Keratinocyte (primary cell): ENCODE data around the gene UBFD1. TPM values are rescaled to one million over a fixed set of nuclear protein-coding genes. Genes with fewer than 3 reads are reported as not detected.

ENCODE experiments used
- DNase-seq: peaks from one replicate; pipeline ENCODE4 v3.0.0-alpha.2; 2011; ENCODE audit warnings: low read depth, missing footprints, low spot score
- FAIRE-seq: peaks from 2 replicates; lab custom pipeline; 2011; peaks lifted over from hg19 to GRCh38; lab: Jason Lieb, UNC
- H2AFZ ChIP-seq: 2 replicates; pipeline ENCODE4 v1.6.0; 2012; ENCODE audit warnings: low read length, control low read depth, inconsistent platforms; ENCODE audit not compliant: control insufficient read depth
- H3K27ac ChIP-seq: 2 replicates; pipeline ENCODE4 v1.5.1; 2011; ENCODE audit warnings: low read length; ENCODE audit not compliant: control insufficient read depth, insufficient read depth
- H3K27me3 ChIP-seq: 3 replicates; pipeline ENCODE4 v1.6.0; 2011; ENCODE audit warnings: low read length; ENCODE audit not compliant: control insufficient read depth, insufficient read depth; ENCODE audit errors: extremely low read depth
- H3K36me3 ChIP-seq, 2 experiments: 2 replicates in 1 of 2; 3 replicates in 1 of 2; pipeline ENCODE4 v1.5.1; 2011; ENCODE audit warnings: low read length in 2 of 2, mild to moderate bottlenecking in 1 of 2; ENCODE audit not compliant: control insufficient read depth in 2 of 2, insufficient read depth in 2 of 2; ENCODE audit errors: extremely low read depth in 1 of 2
- H3K4me1 ChIP-seq: 3 replicates; pipeline ENCODE4 v1.5.1; 2011; ENCODE audit warnings: low read length; ENCODE audit not compliant: control insufficient read depth, insufficient read depth; ENCODE audit errors: extremely low read depth
- H3K4me2 ChIP-seq: 3 replicates; pipeline ENCODE4 v1.6.0; 2011; ENCODE audit warnings: low read depth, low read length; ENCODE audit not compliant: control insufficient read depth, insufficient read depth; ENCODE audit errors: extremely low read depth
- H3K4me3 ChIP-seq, 3 experiments: fragments of 200-600 bp in 1 of 3; sonication (generic) in 1 of 3; 2 replicates in 2 of 3; 3 replicates in 1 of 3; pipeline ENCODE4 v1.5.1; 2011 to 2016; ENCODE audit warnings: low read length in 3 of 3, mild to moderate bottlenecking in 3 of 3, control low read depth in 2 of 3, inconsistent platforms in 1 of 3, low read depth in 1 of 3, mixed read lengths in 1 of 3, mixed run types in 1 of 3, moderate library complexity in 1 of 3; ENCODE audit not compliant: control insufficient read depth in 2 of 3, insufficient read depth in 2 of 3; ENCODE audit errors: extremely low read depth in 1 of 3
- H3K79me2 ChIP-seq: 2 replicates; pipeline ENCODE4 v1.6.0; 2012; ENCODE audit warnings: low read length; ENCODE audit not compliant: control insufficient read depth, insufficient read depth
- H3K9ac ChIP-seq: 3 replicates; pipeline ENCODE4 v1.6.0; 2011; ENCODE audit warnings: low read length; ENCODE audit not compliant: control insufficient read depth, insufficient read depth; ENCODE audit errors: extremely low read depth
- H3K9me1 ChIP-seq: 3 replicates; pipeline ENCODE4 v1.6.0; 2011; ENCODE audit warnings: low read length; ENCODE audit not compliant: control insufficient read depth, insufficient read depth; ENCODE audit errors: extremely low read depth
- H3K9me3 ChIP-seq: 2 replicates; pipeline ENCODE4 v1.5.1; 2012; ENCODE audit warnings: low read depth, low read length; ENCODE audit not compliant: control insufficient read depth
- H4K20me1 ChIP-seq: 3 replicates; pipeline ENCODE4 v1.6.0; 2011; ENCODE audit warnings: low read length; ENCODE audit not compliant: control insufficient read depth, insufficient read depth; ENCODE audit errors: extremely low read depth
- EZH2 ChIP-seq: IDR thresholded peaks from one replicate; pipeline ENCODE4 v1.6.1; 2012; ENCODE audit warnings: inconsistent platforms, mild to moderate bottlenecking, low read length, moderate library complexity
- dilution Hi-C: fragments of 300-500 bp; cut with MboI; formaldehyde crosslinking; loops from one replicate; pipeline ENCODE4 v1.7.0; 2020; ENCODE audit warnings: low sequenced_read_pairs; ENCODE audit not compliant: extremely low pct_ligation_motif_present
- polyA plus RNA-seq, 5 experiments: library from polyadenylated mRNA; depleted of rRNA in 3 of 5; stranded (reverse) in 3 of 5; stranded (forward) in 1 of 5; unstranded in 1 of 5; fragments of >200 nt; gene quantifications; 1 replicate in 1 of 5; 2 replicates in 3 of 5; 3 replicates in 1 of 5; pipeline versions ENCODE4 v1.2.1 to v1.2.3, GENCODE V29; 2011 to 2012; ENCODE audit warnings: missing spikeins in 2 of 5, low read depth in 1 of 5, low replicate concordance in 1 of 5
- TF ChIP-seq, protein P1 (sequence below), 3 experiments: IDR thresholded peaks in 1 of 3; conservative IDR thresholded peaks in 1 of 3; optimal IDR thresholded peaks in 1 of 3; 2 replicates in 2 of 3; 3 replicates in 1 of 3; pipeline versions ENCODE3 to v1.5.1; 2011; ENCODE audit warnings: low read length in 3 of 3, mild to moderate bottlenecking in 3 of 3, moderate library complexity in 2 of 3, control low read depth in 1 of 3, inconsistent platforms in 1 of 3; ENCODE audit not compliant: insufficient read depth in 2 of 3; ENCODE audit errors: extremely low read depth in 1 of 3

UBFD1 gene
- polyA plus RNA-seq, 1 donor (not counting 4 experiments of a cell fraction or from before 2014, with no cell fraction given), result 36.3 TPM

DNA sequence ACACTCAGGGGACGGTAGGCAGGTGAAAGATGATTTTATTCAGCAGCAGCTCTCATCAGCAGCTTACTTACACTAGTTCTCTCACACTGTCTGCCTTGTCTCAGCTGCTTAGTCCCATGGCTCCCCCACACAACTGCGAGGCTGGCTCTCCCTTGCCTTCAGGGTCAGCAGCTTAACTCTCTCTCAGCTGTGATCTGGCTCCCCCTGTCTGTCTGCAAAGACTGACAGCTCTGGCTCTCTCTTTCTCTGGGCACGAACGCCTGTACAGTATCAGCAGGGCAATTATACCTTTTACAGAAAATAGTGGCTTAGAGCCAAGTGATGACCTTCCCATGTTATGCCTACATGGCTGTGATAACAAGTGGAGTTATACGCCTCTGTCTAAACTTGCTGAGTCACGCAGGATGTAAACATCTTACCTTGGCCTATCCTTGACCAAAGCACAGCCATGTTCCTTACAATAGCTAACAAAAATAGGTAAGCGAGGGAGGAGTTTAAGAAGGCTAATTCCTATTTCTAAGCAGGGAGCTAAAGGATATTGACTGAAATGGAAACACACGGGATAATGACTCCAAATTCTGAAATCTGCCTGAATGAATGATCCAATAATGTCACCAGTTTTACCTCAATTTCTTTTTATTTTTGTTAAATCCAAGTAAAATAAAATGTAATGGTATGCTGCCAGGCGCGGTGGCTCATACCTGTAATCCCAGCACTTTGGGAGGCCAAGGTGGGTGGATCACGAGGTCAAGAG, 39.7 kb downstream of the UBFD1 start:
- Histone ChIP-seq H3K9me1 (no peaks in the 10 kb centered on the region), H2AFZ (peak overlapping the region; percentile 10), H3K4me3 (no peak overlapping the region), H3K9me3 (no peaks in the 10 kb centered on the region), H3K4me2 (no peak overlapping the region), H3K79me2 (peaks cover 37% of the 10 kb centered on the region), H4K20me1 (no peaks in the 10 kb centered on the region), H3K27ac (no peak overlapping the region), H3K36me3 (peaks cover 8 to 13% of the 10 kb centered on the region in 2 experiments), H3K4me1 (peaks cover 7% of the 10 kb centered on the region), H3K27me3 (no peaks in the 10 kb centered on the region), H3K9ac (no peak overlapping the region)
- dilution Hi-C loops, result no loop called here
- no peak for TF ChIP-seq EZH2
- TF ChIP-seq, protein P1, sequence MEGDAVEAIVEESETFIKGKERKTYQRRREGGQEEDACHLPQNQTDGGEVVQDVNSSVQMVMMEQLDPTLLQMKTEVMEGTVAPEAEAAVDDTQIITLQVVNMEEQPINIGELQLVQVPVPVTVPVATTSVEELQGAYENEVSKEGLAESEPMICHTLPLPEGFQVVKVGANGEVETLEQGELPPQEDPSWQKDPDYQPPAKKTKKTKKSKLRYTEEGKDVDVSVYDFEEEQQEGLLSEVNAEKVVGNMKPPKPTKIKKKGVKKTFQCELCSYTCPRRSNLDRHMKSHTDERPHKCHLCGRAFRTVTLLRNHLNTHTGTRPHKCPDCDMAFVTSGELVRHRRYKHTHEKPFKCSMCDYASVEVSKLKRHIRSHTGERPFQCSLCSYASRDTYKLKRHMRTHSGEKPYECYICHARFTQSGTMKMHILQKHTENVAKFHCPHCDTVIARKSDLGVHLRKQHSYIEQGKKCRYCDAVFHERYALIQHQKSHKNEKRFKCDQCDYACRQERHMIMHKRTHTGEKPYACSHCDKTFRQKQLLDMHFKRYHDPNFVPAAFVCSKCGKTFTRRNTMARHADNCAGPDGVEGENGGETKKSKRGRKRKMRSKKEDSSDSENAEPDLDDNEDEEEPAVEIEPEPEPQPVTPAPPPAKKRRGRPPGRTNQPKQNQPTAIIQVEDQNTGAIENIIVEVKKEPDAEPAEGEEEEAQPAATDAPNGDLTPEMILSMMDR (optimal IDR thresholded peaks at IDR 0.05 in 1 of 3, IDR thresholded peaks at IDR 0.05 in 1 of 3, conservative IDR thresholded peaks at IDR 0.05 in 1 of 3; ENCODE audit: extremely low read depth in 1 of 3, insufficient read depth in 2 of 3, low read length in 3 of 3), result peak in 2 of 3 experiments; percentile 12 to 23
- DNase-seq, result no peak
- FAIRE-seq, result no peak

DNA sequence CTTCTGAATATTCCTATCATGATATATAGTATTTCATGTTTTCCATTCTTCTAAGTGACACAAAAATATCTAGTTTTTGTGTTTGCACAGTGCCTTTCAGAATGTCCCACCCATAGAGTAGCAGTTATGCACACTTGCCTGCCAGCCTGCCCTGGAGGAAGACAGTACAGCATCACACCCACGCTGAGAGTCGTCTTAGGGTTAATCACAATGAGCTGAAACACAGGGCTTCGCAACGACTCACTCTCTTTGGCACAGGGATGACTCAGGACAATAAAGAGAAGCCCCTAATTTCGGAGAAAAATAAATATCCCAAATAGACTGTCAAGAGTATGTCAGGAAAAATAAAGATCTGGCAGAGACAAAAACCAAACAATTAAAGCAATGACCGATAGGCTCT, 50.2 kb downstream of the UBFD1 start:
- Histone ChIP-seq H4K20me1 (no peaks in the 10 kb centered on the region), H3K4me1 (no peaks in the 10 kb centered on the region), H3K4me3 (no peak overlapping the region), H3K9me3 (no peaks in the 10 kb centered on the region), H3K27me3 (no peaks in the 10 kb centered on the region), H3K9me1 (no peaks in the 10 kb centered on the region), H2AFZ (no peak overlapping the region), H3K4me2 (no peak overlapping the region), H3K27ac (no peak overlapping the region), H3K9ac (no peak overlapping the region), H3K36me3 (peaks cover 10 to 13% of the 10 kb centered on the region in 2 experiments), H3K79me2 (no peaks in the 10 kb centered on the region)
- dilution Hi-C loops, result no loop called here
- DNase-seq (no peak), FAIRE-seq (no peak)
- TF ChIP-seq EZH2, result no peak
- TF ChIP-seq, protein P1 (optimal IDR thresholded peaks at IDR 0.05 in 1 of 3, IDR thresholded peaks at IDR 0.05 in 1 of 3, conservative IDR thresholded peaks at IDR 0.05 in 1 of 3; ENCODE audit: extremely low read depth in 1 of 3, insufficient read depth in 2 of 3, low read length in 3 of 3), result no peak
